H9 (cell line): Measurements from ENCODE around the gene LAMA3. TPM values are rescaled to one million over a fixed set of nuclear protein-coding genes. Genes with fewer than 3 reads are reported as not detected.
A peak's percentile ranks its signal among the peaks of the same experiment; 100 is the strongest.

Source experiments
- DNase-seq: peaks from one replicate; pipeline ENCODE4 v3.0.0-alpha.2; 2017
- H2AFZ ChIP-seq: one replicate; pipeline ENCODE4 v1.6.1; 2013; ENCODE audit warnings: mild to moderate bottlenecking, low read length, control low read depth, moderate library complexity
- H2AK5ac ChIP-seq: 2 replicates; pipeline ENCODE4 v1.6.1; 2013; ENCODE audit warnings: low read length, control low read depth, mixed read lengths; ENCODE audit not compliant: insufficient read length
- H2BK120ac ChIP-seq: one replicate; pipeline ENCODE4 v1.6.1; 2013; ENCODE audit warnings: low read depth, mild to moderate bottlenecking, low read length, control low read depth, inconsistent platforms; ENCODE audit not compliant: poor library complexity, severe bottlenecking
- H2BK12ac ChIP-seq: 2 replicates; pipeline ENCODE4 v1.6.1; 2013; ENCODE audit warnings: low read length, control low read depth, mixed read lengths, low read depth; ENCODE audit not compliant: insufficient read length
- H2BK15ac ChIP-seq: 2 replicates; pipeline ENCODE4 v1.6.1; 2013; ENCODE audit warnings: low read depth, low read length, control low read depth
- H2BK20ac ChIP-seq: one replicate; pipeline ENCODE4 v1.6.1; 2013; ENCODE audit warnings: low read depth, mild to moderate bottlenecking, low read length, control low read depth, inconsistent platforms; ENCODE audit not compliant: poor library complexity, severe bottlenecking
- H2BK5ac ChIP-seq: 2 replicates; pipeline ENCODE4 v1.6.1; 2013; ENCODE audit warnings: low read length, control low read depth, mixed read lengths; ENCODE audit not compliant: insufficient read length
- H3K14ac ChIP-seq: 2 replicates; pipeline ENCODE4 v1.6.1; 2013; ENCODE audit warnings: low read length, control low read depth; ENCODE audit not compliant: insufficient read depth
- H3K18ac ChIP-seq: 2 replicates; pipeline ENCODE4 v1.6.1; 2013; ENCODE audit warnings: low read depth, mild to moderate bottlenecking, mixed read lengths, low read length, control low read depth; ENCODE audit not compliant: insufficient read length
- H3K23ac ChIP-seq: 2 replicates; pipeline ENCODE4 v1.6.1; 2013; ENCODE audit warnings: low read length, control low read depth, mixed read lengths, low read depth; ENCODE audit not compliant: insufficient read length
- H3K23me2 ChIP-seq: 2 replicates; pipeline ENCODE4 v1.6.1; 2013; ENCODE audit warnings: low read depth, mild to moderate bottlenecking, mixed read lengths, low read length, control low read depth; ENCODE audit not compliant: insufficient read length, poor library complexity, severe bottlenecking
- H3K27ac ChIP-seq: 2 replicates; pipeline ENCODE4 v1.5.1; 2013; ENCODE audit warnings: low read length, control low read depth, mixed read lengths, low read depth; ENCODE audit not compliant: insufficient read length
- H3K27me3 ChIP-seq: 2 replicates; pipeline ENCODE4 v1.6.1; 2013; ENCODE audit warnings: low read length, control low read depth, inconsistent platforms; ENCODE audit not compliant: insufficient read depth
- H3K4ac ChIP-seq: 2 replicates; pipeline ENCODE4 v1.6.1; 2013; ENCODE audit warnings: low read depth, mild to moderate bottlenecking, control low read depth, inconsistent platforms, low read length, moderate library complexity
- H3K4me1 ChIP-seq: 2 replicates; pipeline ENCODE4 v1.6.1; 2013; ENCODE audit warnings: low read length, control low read depth, inconsistent platforms; ENCODE audit not compliant: insufficient read depth
- H3K4me2 ChIP-seq: 2 replicates; pipeline ENCODE4 v1.6.1; 2013; ENCODE audit warnings: low read length, control low read depth, mixed read lengths; ENCODE audit not compliant: insufficient read length, insufficient read depth
- H3K56ac ChIP-seq: 2 replicates; pipeline ENCODE4 v1.6.1; 2013; ENCODE audit warnings: low read depth, mild to moderate bottlenecking, mixed read lengths, low read length, control low read depth; ENCODE audit not compliant: insufficient read length
- H3K79me1 ChIP-seq: 2 replicates; pipeline ENCODE4 v1.6.1; 2013; ENCODE audit warnings: low read depth, mild to moderate bottlenecking, moderate library complexity, low read length, control low read depth, inconsistent platforms; ENCODE audit not compliant: insufficient read depth, poor library complexity, severe bottlenecking
- H3K79me2 ChIP-seq: 2 replicates; pipeline ENCODE4 v1.6.1; 2013; ENCODE audit warnings: low read length, control low read depth, inconsistent platforms; ENCODE audit not compliant: insufficient read depth
- H3K9ac ChIP-seq: 2 replicates; pipeline ENCODE4 v1.6.1; 2013; ENCODE audit warnings: low read length, control low read depth, mixed read lengths; ENCODE audit not compliant: insufficient read length; ENCODE audit errors: extremely low read depth
- H3K9me3 ChIP-seq: one replicate; pipeline ENCODE4 v1.6.1; 2013; ENCODE audit warnings: low read depth, low read length, inconsistent platforms; ENCODE audit not compliant: control insufficient read depth
- H3T11ph ChIP-seq: one replicate; pipeline ENCODE4 v1.6.1; 2013; ENCODE audit warnings: mild to moderate bottlenecking, low read length, control low read depth, inconsistent platforms
- H4K20me1 ChIP-seq: one replicate; pipeline ENCODE4 v1.6.1; 2013; ENCODE audit not compliant: control insufficient read depth, insufficient read length, insufficient read depth
- H4K5ac ChIP-seq: 2 replicates; pipeline ENCODE4 v1.6.1; 2013; ENCODE audit warnings: low read depth, mild to moderate bottlenecking, mixed read lengths, low read length, control low read depth; ENCODE audit not compliant: insufficient read length
- H4K8ac ChIP-seq: replicated peaks from 2 replicates; pipeline ENCODE4 v1.6.1; 2013; ENCODE audit warnings: low read length, control low read depth, mixed read lengths, low read depth; ENCODE audit not compliant: insufficient read length
- H4K91ac ChIP-seq: 2 replicates; pipeline ENCODE4 v1.6.1; 2013; ENCODE audit warnings: low read depth, mild to moderate bottlenecking, moderate library complexity, mixed read lengths, low read length, control low read depth; ENCODE audit not compliant: insufficient read length
- H3K27ac Mint-ChIP-seq, 3 experiments: 2 replicates in 2 of 3; 3 replicates in 1 of 3; pipeline ENCODE4 v1.8.0; 2020 to 2021; ENCODE audit warnings: mixed read lengths in 3 of 3, mild to moderate bottlenecking in 1 of 3, moderate library complexity in 1 of 3
- H3K27me3 Mint-ChIP-seq: 2 replicates; pipeline ENCODE4 v1.8.0; 2021; ENCODE audit warnings: low read depth, mild to moderate bottlenecking, moderate library complexity, mixed read lengths
- H3K36me3 Mint-ChIP-seq, 3 experiments: 2 replicates in 2 of 3; 3 replicates in 1 of 3; pipeline ENCODE4 v1.8.0; 2020 to 2021; ENCODE audit warnings: low read depth in 3 of 3, mixed read lengths in 3 of 3; ENCODE audit not compliant: insufficient read depth in 1 of 3
- H3K4me1 Mint-ChIP-seq, 2 experiments: 2 replicates each; pipeline ENCODE4 v1.8.0; 2020; ENCODE audit warnings: mixed read lengths in 2 of 2
- H3K4me3 Mint-ChIP-seq, 2 experiments: 2 replicates in 1 of 2; 3 replicates in 1 of 2; pipeline ENCODE4 v1.8.0; 2020 to 2021; ENCODE audit warnings: mild to moderate bottlenecking in 2 of 2, mixed read lengths in 2 of 2, moderate library complexity in 1 of 2
- H3K9me3 Mint-ChIP-seq, 2 experiments: 2 replicates in 1 of 2; 3 replicates in 1 of 2; pipeline ENCODE4 v1.8.0; 2020; ENCODE audit warnings: mild to moderate bottlenecking in 2 of 2, mixed read lengths in 2 of 2, moderate library complexity in 1 of 2
- WGBS: extraction: QIAGEN DNeasy Blood & Tissue Kit; methylation state at CpG from one replicate; pipeline ENCODE4 v1.1.7; 2013; ENCODE audit warnings: missing lambda C conversion rate, low lambda C conversion rate, mixed read lengths; ENCODE audit not compliant: insufficient read length; ENCODE audit errors: extremely low coverage; 5-methylcytosine and 5-hydroxymethylcytosine counted together
- total RNA-seq: library from RNA; stranded (reverse); gene quantifications from 2 replicates; pipeline ENCODE4 v1.2.1, GENCODE V29; 2021
- TF ChIP-seq, protein P1 (sequence below): fragments of 200-600 bp; sonication (generic); conservative IDR thresholded peaks from 3 replicates; pipeline ENCODE4 v1.8.0; 2021; ENCODE audit warnings: antibody characterized with exemption, mild to moderate bottlenecking

LAMA3 gene
- total RNA-seq, 1 experiment from 2014 or later: 0.33 TPM

DNA sequence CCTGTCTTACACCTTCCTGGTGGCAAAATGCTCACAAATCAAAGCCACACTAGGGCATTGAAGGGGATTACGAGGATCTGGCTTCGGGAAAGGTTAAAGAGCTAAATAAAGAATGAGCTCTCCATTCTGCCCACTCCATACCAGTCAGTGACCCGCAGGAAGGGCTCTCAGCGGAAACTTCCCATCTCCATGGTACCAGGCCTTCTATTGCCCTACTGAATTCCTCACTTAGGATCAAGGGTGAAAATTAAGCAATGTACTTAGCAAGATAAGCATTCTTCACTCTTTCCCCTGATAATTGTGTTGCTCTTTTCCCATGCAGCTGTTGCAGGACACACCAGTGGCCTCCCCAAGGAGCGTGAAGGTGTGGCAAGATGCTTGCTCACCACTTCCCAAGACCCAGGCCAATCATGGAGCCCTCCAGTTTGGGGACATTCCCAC, 249.7 kb downstream of the LAMA3 start:
- no peak overlapping the region for H4K5ac ChIP-seq
- H3K18ac ChIP-seq: no peak overlapping the region
- no peak overlapping the region for H3K4me3 Mint-ChIP-seq
- no peak overlapping the region for H2BK12ac ChIP-seq
- H3K14ac ChIP-seq: no peak overlapping the region
- peaks cover 1% of the 10 kb centered on the region; the same call in 1 of the 2 replicates for H3K27me3 Mint-ChIP-seq
- H3T11ph ChIP-seq: no peak overlapping the region
- H3K4me1 Mint-ChIP-seq: peaks cover 5% of the 10 kb centered on the region in 2 experiments; a peak in 3 of 4 replicates
- no peak overlapping the region for H3K27ac ChIP-seq
- no peaks in the 10 kb centered on the region for H3K23me2 ChIP-seq
- no peaks in the 10 kb centered on the region for H3K79me1 ChIP-seq
- no peak overlapping the region for H2AK5ac ChIP-seq
- H3K9me3 ChIP-seq: no peaks in the 10 kb centered on the region
- H4K8ac ChIP-seq: no peak overlapping the region
- no peaks in the 10 kb centered on the region for H3K79me2 ChIP-seq
- H3K4ac ChIP-seq: no peak overlapping the region
- WGBS: no CpG with 5 or more reads among the region's 5 CpGs
- no peak overlapping the region for H2BK120ac ChIP-seq
- H2AFZ ChIP-seq: no peak overlapping the region
- no peaks in the 10 kb centered on the region for H4K20me1 ChIP-seq
- H3K56ac ChIP-seq: no peak overlapping the region
- H3K4me1 ChIP-seq: no peaks in the 10 kb centered on the region
- no peaks in the 10 kb centered on the region for H3K36me3 Mint-ChIP-seq
- peak overlapping the region in 1 of 3 experiments; percentile 37; a peak in 1 of 7 replicates for H3K27ac Mint-ChIP-seq
- TF ChIP-seq, protein P1, sequence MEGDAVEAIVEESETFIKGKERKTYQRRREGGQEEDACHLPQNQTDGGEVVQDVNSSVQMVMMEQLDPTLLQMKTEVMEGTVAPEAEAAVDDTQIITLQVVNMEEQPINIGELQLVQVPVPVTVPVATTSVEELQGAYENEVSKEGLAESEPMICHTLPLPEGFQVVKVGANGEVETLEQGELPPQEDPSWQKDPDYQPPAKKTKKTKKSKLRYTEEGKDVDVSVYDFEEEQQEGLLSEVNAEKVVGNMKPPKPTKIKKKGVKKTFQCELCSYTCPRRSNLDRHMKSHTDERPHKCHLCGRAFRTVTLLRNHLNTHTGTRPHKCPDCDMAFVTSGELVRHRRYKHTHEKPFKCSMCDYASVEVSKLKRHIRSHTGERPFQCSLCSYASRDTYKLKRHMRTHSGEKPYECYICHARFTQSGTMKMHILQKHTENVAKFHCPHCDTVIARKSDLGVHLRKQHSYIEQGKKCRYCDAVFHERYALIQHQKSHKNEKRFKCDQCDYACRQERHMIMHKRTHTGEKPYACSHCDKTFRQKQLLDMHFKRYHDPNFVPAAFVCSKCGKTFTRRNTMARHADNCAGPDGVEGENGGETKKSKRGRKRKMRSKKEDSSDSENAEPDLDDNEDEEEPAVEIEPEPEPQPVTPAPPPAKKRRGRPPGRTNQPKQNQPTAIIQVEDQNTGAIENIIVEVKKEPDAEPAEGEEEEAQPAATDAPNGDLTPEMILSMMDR: no peak
- no peaks in the 10 kb centered on the region for H3K27me3 ChIP-seq
- DNase-seq: no peak
- no peak overlapping the region for H3K23ac ChIP-seq
- no peak overlapping the region for H2BK5ac ChIP-seq
- H2BK15ac ChIP-seq: no peak overlapping the region
- H4K91ac ChIP-seq: no peak overlapping the region
- no peak overlapping the region for H3K4me2 ChIP-seq
- H3K9me3 Mint-ChIP-seq: no peaks in the 10 kb centered on the region
- H3K9ac ChIP-seq: no peak overlapping the region
- no peak overlapping the region for H2BK20ac ChIP-seq
